GM12878 (cell line): Measurements from ENCODE around the gene PSAP. TPM values are rescaled to one million over a fixed set of nuclear protein-coding genes. Genes with fewer than 3 reads are reported as not detected.

ENCODE experiments used
- ATAC-seq: fragments of 200-7000 bp; cut with Tn5 transposase; 3 replicates; pipeline ENCODE4 v1.9.1; 2020; ENCODE audit warnings: mild to moderate bottlenecking, moderate library complexity
- BruUV-seq: library from RNA; stranded (reverse); fragments of 400-500 nt; replicated peaks from 2 replicates; lab custom pipeline; 2021; lab: Mats Ljungman, UMichigan
- CTCF ChIA-PET: fragments of 300-600 bp; sonication (Branson Sonifier 250); formaldehyde crosslinking; extraction: SDS; loops from one replicate; lab custom pipeline; 2021; ENCODE audit warnings: inconsistent platforms; lab: Yijun Ruan, JAX
- POLR2A ChIA-PET: fragments of 350-600 bp; formaldehyde crosslinking; extraction: SDS; loops from one replicate; lab custom pipeline; 2021; ENCODE audit warnings: inconsistent platforms; lab: Charles Lee
- RAD21 ChIA-PET: fragments of 300-600 bp; sonication (Branson Sonifier 250); formaldehyde crosslinking; loops from one replicate; lab custom pipeline; 2023; ENCODE audit warnings: antibody characterized with exemption; ENCODE audit not compliant: unreplicated experiment; lab: Charles Lee
- SMC1A ChIA-PET: fragments of 300-600 bp; sonication (Branson Sonifier 250); formaldehyde crosslinking; loops from one replicate; lab custom pipeline; 2023; ENCODE audit not compliant: unreplicated experiment, uncharacterized antibody; lab: Charles Lee
- DNase-seq: peaks from one replicate; pipeline ENCODE4 v3.0.0-alpha.2; 2011; ENCODE audit warnings: low read depth, low spot score
- FAIRE-seq: peaks from 3 replicates; lab custom pipeline; 2011; peaks lifted over from hg19 to GRCh38; lab: Jason Lieb, UNC
- H2AFZ ChIP-seq: 2 replicates; pipeline ENCODE4 v1.6.0; 2011; ENCODE audit warnings: low read depth, low read length, control low read depth; ENCODE audit not compliant: control insufficient read depth
- H3K27ac ChIP-seq: 2 replicates; pipeline ENCODE4 v1.5.1; 2011; ENCODE audit warnings: control low read depth; ENCODE audit not compliant: control insufficient read depth, insufficient read depth
- H3K27me3 ChIP-seq, 2 experiments: replicated peaks in 1 of 2; 2 replicates each; pipeline versions ENCODE4 v1.6.0 to v1.6.1; 2011; ENCODE audit warnings: low read length in 1 of 2; ENCODE audit not compliant: control insufficient read depth in 2 of 2, insufficient read depth in 2 of 2
- H3K36me3 ChIP-seq, 2 experiments: 2 replicates each; pipeline ENCODE4 v1.5.1; 2011; ENCODE audit warnings: low read length in 1 of 2; ENCODE audit not compliant: control insufficient read depth in 2 of 2, insufficient read depth in 2 of 2
- H3K4me1 ChIP-seq: 2 replicates; pipeline ENCODE4 v1.6.1; 2011; ENCODE audit warnings: mild to moderate bottlenecking, low read length, moderate library complexity, mixed read lengths; ENCODE audit not compliant: control insufficient read depth, insufficient read depth
- H3K4me2 ChIP-seq: 2 replicates; pipeline ENCODE4 v1.6.0; 2011; ENCODE audit warnings: control low read depth; ENCODE audit not compliant: control insufficient read depth, insufficient read depth
- H3K4me3 ChIP-seq: fragments of 200-600 bp; sonication (generic); 2 replicates; pipeline ENCODE4 v1.5.1; 2016
- H3K79me2 ChIP-seq: 2 replicates; pipeline ENCODE4 v1.6.0; 2011; ENCODE audit warnings: low read length; ENCODE audit not compliant: control insufficient read depth, insufficient read depth
- H3K9ac ChIP-seq: 2 replicates; pipeline ENCODE4 v1.8.0; 2011; ENCODE audit warnings: low read length, control low read depth, mixed read lengths; ENCODE audit not compliant: control insufficient read depth, insufficient read depth
- H3K9me3 ChIP-seq: replicated peaks from 3 replicates; pipeline ENCODE4 v1.5.1; 2011; ENCODE audit warnings: mild to moderate bottlenecking, low read length; ENCODE audit not compliant: control insufficient read depth, insufficient read depth
- H4K20me1 ChIP-seq: 2 replicates; pipeline ENCODE4 v1.6.0; 2011; ENCODE audit not compliant: control insufficient read depth, insufficient read depth
- BMI1 ChIP-seq: fragments of 450-650 bp; IDR thresholded peaks from 2 replicates; pipeline ENCODE4 v1.6.1; 2016; ENCODE audit warnings: mild to moderate bottlenecking, moderate library complexity, borderline replicate concordance
- HDGF ChIP-seq: fragments of 450-650 bp; IDR thresholded peaks from 2 replicates; pipeline ENCODE4 v1.6.1; 2016; ENCODE audit warnings: antibody characterized with exemption
- RAD21 ChIP-seq: IDR thresholded peaks from 2 replicates; pipeline ENCODE4 v1.6.1; 2011; ENCODE audit warnings: mild to moderate bottlenecking, low read depth, low read length, moderate library complexity; ENCODE audit not compliant: insufficient read depth
- RB1 ChIP-seq: fragments of 450-650 bp; formaldehyde crosslinking; IDR thresholded peaks from 2 replicates; pipeline ENCODE4 v1.6.1; 2017; ENCODE audit warnings: mild to moderate bottlenecking, borderline replicate concordance
- SREBF2 ChIP-seq: IDR thresholded peaks from 2 replicates; pipeline ENCODE4 v1.6.1; 2012; ENCODE audit warnings: mild to moderate bottlenecking, low read length
- TARDBP ChIP-seq: IDR thresholded peaks from 2 replicates; pipeline ENCODE4 v1.6.1; 2016; ENCODE audit warnings: borderline replicate concordance
- TBL1XR1 ChIP-seq: IDR thresholded peaks from 2 replicates; pipeline ENCODE4 v1.6.1; 2012; ENCODE audit warnings: low read depth, low read length, improper control_type of control experiment
- TCF7 ChIP-seq: IDR thresholded peaks from 2 replicates; pipeline ENCODE4 v1.6.1; 2014; ENCODE audit warnings: antibody characterized with exemption, borderline replicate concordance
- ZBED1 ChIP-seq: IDR thresholded peaks from 2 replicates; pipeline ENCODE4 v1.6.1; 2016; ENCODE audit warnings: borderline replicate concordance
- whole genome bisulfite sequencing: methylation state at CpG from one replicate; pipeline ENCODE4 v1.1.6; 2016; ENCODE audit warnings: low lambda C conversion rate; ENCODE audit not compliant: insufficient replicate concordance, insufficient coverage; ENCODE audit errors: missing lambda C conversion rate; 5-methylcytosine and 5-hydroxymethylcytosine counted together
- in situ Hi-C: fragments of 300-500 bp; cut with MboI; formaldehyde crosslinking; loops from 9 replicates; pipeline ENCODE4 v1.14.3; 2018; ENCODE audit warnings: mixed read lengths
- intact Hi-C: fragments of 100-400 bp; cut with micrococcal nuclease; formaldehyde crosslinking; loops from one replicate; pipeline ENCODE4 v1.14.2; 2022; ENCODE audit not compliant: unreplicated experiment
- polyA plus RNA-seq, 11 experiments: library from polyadenylated mRNA; depleted of rRNA in 4 of 11; unstranded in 6 of 11; stranded (reverse) in 5 of 11; fragments of >200 nt; fragmentation: Nextera tagmentation in 4 of 11; fragmentation: Illumina TruSeq in 1 of 11; extraction: Ambion mirVana in 4 of 11; extraction: Trizol in 1 of 11; gene quantifications; 1 replicate in 1 of 11; 2 replicates in 10 of 11; pipeline versions ENCODE4 v1.2.1 to v1.2.3, GENCODE V29; 2011 to 2016; ENCODE audit warnings: inconsistent platforms in 2 of 11, missing spikeins in 2 of 11, low read depth in 1 of 11
- total RNA-seq, 4 experiments: library from RNA; depleted of rRNA in 3 of 4; stranded (reverse); fragments of >200 nt in 3 of 4; fragmentation: Illumina TruSeq in 1 of 4; extraction: Trizol in 1 of 4; gene quantifications; 2 replicates each; pipeline versions ENCODE4 v1.2.1 to v1.2.3, GENCODE V29; 2013 to 2021
- TF ChIP-seq, protein P1 (sequence below): fragments of 450-650 bp; formaldehyde crosslinking; IDR thresholded peaks from 2 replicates; pipeline ENCODE4 v1.4.0; 2020; ENCODE audit warnings: mild to moderate bottlenecking, moderate library complexity
- TF ChIP-seq, protein P2 (sequence below): fragments of 450-650 bp; IDR thresholded peaks from 2 replicates; pipeline ENCODE4 v1.6.1; 2014; ENCODE audit warnings: mild to moderate bottlenecking
- TF ChIP-seq, protein P3 (sequence below): fragments of 450-650 bp; IDR thresholded peaks from 2 replicates; pipeline ENCODE4 v1.6.1; 2017; ENCODE audit warnings: mild to moderate bottlenecking

PSAP gene
- total and polyA plus RNA-seq, 10 of the 15 experiments (the other 5 are each of a cell fraction or from before 2014, with no cell fraction given): 178 to 336 (median 286) TPM

DNA sequence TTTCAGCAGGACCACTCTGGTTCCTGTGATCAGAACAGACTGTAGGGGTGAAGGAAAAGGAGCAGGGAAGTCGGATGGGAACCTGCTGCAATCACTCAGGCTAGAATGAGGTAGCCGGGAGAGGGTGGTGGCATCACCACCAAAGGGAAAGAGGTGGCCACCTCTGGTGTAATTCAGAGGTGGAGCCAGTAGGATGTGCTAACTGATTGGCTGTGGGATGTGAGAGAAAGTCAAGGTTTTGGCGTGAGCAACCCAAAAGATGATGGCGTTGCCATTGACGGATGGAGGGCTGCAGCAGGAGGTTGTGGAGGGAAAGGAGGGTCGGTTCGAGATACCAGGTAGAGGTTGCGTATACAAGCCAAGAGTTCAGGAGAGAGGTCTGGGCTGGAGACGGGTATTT is 70.3 kb downstream of the PSAP start (continued):
- TF ChIP-seq, protein P1, sequence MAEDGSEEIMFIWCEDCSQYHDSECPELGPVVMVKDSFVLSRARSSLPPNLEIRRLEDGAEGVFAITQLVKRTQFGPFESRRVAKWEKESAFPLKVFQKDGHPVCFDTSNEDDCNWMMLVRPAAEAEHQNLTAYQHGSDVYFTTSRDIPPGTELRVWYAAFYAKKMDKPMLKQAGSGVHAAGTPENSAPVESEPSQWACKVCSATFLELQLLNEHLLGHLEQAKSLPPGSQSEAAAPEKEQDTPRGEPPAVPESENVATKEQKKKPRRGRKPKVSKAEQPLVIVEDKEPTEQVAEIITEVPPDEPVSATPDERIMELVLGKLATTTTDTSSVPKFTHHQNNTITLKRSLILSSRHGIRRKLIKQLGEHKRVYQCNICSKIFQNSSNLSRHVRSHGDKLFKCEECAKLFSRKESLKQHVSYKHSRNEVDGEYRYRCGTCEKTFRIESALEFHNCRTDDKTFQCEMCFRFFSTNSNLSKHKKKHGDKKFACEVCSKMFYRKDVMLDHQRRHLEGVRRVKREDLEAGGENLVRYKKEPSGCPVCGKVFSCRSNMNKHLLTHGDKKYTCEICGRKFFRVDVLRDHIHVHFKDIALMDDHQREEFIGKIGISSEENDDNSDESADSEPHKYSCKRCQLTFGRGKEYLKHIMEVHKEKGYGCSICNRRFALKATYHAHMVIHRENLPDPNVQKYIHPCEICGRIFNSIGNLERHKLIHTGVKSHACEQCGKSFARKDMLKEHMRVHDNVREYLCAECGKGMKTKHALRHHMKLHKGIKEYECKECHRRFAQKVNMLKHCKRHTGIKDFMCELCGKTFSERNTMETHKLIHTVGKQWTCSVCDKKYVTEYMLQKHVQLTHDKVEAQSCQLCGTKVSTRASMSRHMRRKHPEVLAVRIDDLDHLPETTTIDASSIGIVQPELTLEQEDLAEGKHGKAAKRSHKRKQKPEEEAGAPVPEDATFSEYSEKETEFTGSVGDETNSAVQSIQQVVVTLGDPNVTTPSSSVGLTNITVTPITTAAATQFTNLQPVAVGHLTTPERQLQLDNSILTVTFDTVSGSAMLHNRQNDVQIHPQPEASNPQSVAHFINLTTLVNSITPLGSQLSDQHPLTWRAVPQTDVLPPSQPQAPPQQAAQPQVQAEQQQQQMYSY (CRISPR knock-in tag): no peak
- TF ChIP-seq RAD21: peak; percentile 28; the same call in 1 of the 2 replicates

DNA sequence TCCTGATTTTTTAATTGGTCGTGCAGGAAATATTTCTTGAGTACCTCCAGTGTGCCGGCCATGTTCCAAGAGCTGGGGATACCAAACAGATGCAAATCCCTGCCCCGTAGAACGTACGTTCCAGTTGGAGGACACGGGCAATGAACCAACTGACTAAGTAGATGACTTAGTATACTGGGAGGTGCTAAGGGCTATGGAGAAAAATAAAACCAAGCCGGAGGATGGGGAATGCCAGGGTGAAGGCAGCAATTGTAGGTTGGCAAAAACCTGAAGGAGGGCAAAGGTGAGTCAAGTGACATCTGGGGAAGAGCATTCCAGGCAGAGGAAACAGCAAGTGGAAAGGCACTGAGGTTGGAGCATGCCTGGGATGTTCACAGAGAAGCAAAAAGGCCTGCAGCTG is 70.9 kb downstream of the PSAP start:
- CTCF ChIA-PET: interaction anchor here (1.5 kb wide), 1 partner anchor 11 kb away, joined by 3 read pairs; no protein-coding TSS in a partner anchor

More for the DNA sequence above, 70.9 kb downstream of the PSAP start:
- ChIA-PET SMC1A (interaction anchor here (1.2 kb wide), 1 partner anchor 33 kb away, joined by 4 read pairs; no protein-coding TSS in a partner anchor), POLR2A (no interaction called here), RAD21 (no interaction called here)
- no peaks in the 10 kb centered on the region for H3K79me2 ChIP-seq
- ATAC-seq: no peak
- H3K27ac ChIP-seq: no peak overlapping the region
- WGBS: 59% methylated on average over 7 of the region's 7 CpGs
- in situ Hi-C loops (no loop called here), intact Hi-C loops (no loop called here)
- DNase-seq: no peak
- peaks cover 35% of the 10 kb centered on the region for H3K4me1 ChIP-seq
- no peak overlapping the region for H3K4me3 ChIP-seq
- H3K9me3 ChIP-seq: peaks cover 4% of the 10 kb centered on the region; the same call in 2 of the 3 replicates
- H3K9ac ChIP-seq: no peak overlapping the region
- no TSS peak for BruUV-seq
- FAIRE-seq: no peak
- no peak overlapping the region for H2AFZ ChIP-seq
- no peak overlapping the region for H3K4me2 ChIP-seq
- TF ChIP-seq TBL1XR1 (no peak), TCF7 (no peak), BMI1 (no peak), ZBED1 (no peak), RB1 (no peak), SREBF2 (no peak), HDGF (no peak), TARDBP (no peak)
- TF ChIP-seq, protein P2, sequence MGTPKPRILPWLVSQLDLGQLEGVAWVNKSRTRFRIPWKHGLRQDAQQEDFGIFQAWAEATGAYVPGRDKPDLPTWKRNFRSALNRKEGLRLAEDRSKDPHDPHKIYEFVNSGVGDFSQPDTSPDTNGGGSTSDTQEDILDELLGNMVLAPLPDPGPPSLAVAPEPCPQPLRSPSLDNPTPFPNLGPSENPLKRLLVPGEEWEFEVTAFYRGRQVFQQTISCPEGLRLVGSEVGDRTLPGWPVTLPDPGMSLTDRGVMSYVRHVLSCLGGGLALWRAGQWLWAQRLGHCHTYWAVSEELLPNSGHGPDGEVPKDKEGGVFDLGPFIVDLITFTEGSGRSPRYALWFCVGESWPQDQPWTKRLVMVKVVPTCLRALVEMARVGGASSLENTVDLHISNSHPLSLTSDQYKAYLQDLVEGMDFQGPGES: no peak
- TF ChIP-seq, protein P3, sequence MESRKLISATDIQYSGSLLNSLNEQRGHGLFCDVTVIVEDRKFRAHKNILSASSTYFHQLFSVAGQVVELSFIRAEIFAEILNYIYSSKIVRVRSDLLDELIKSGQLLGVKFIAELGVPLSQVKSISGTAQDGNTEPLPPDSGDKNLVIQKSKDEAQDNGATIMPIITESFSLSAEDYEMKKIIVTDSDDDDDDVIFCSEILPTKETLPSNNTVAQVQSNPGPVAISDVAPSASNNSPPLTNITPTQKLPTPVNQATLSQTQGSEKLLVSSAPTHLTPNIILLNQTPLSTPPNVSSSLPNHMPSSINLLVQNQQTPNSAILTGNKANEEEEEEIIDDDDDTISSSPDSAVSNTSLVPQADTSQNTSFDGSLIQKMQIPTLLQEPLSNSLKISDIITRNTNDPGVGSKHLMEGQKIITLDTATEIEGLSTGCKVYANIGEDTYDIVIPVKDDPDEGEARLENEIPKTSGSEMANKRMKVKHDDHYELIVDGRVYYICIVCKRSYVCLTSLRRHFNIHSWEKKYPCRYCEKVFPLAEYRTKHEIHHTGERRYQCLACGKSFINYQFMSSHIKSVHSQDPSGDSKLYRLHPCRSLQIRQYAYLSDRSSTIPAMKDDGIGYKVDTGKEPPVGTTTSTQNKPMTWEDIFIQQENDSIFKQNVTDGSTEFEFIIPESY: no peak
- no peaks in the 10 kb centered on the region for H3K27me3 ChIP-seq
- no peaks in the 10 kb centered on the region for H3K36me3 ChIP-seq
- no peaks in the 10 kb centered on the region for H4K20me1 ChIP-seq
